Stimulated activated naive CD8-positive, alpha-beta T cell treated with anti-CD3 and anti-CD28 coated beads, Interleukin-15, amount 100 ng/mL, for 72 hours (primary cell): ENCODE data around the gene KCNIP4.

ENCODE experiments used
- ATAC-seq: fragments of 150-1000 bp; cut with Tn5 transposase; 2 replicates; pipeline ENCODE4 v1.10.0; 2021; ENCODE audit warnings: mild to moderate bottlenecking, moderate library complexity
- DNase-seq, 2 donors: peaks; one replicate each; pipeline ENCODE4 v3.0.0; 2021 to 2022
- H3K27ac Mint-ChIP-seq, 2 donors: one replicate each; pipeline ENCODE4 v1.8.0; 2022; ENCODE audit warnings: mild to moderate bottlenecking in 2 of 2, mixed read lengths in 2 of 2, moderate library complexity in 2 of 2
- H3K27me3 Mint-ChIP-seq: one replicate; pipeline ENCODE4 v1.8.0; 2022; ENCODE audit warnings: mixed read lengths
- H3K4me1 Mint-ChIP-seq: one replicate; pipeline ENCODE4 v1.8.0; 2022; ENCODE audit warnings: mild to moderate bottlenecking, mixed read lengths
- H3K4me3 Mint-ChIP-seq, 2 donors: one replicate each; pipeline ENCODE4 v1.8.0; 2022; ENCODE audit warnings: mild to moderate bottlenecking in 2 of 2, mixed read lengths in 2 of 2, moderate library complexity in 1 of 2
- H3K9me3 Mint-ChIP-seq, 2 donors: one replicate each; pipeline ENCODE4 v1.8.0; 2022; ENCODE audit warnings: mixed read lengths in 2 of 2

KCNIP4 gene

GRCh38 chr4:21656832-21657231, 291.7 kb downstream of the KCNIP4 start:
- Mint-ChIP-seq H3K27ac (no peak overlapping the region), H3K27me3 (no peaks in the 10 kb centered on the region), H3K9me3 (peaks cover 0 to 6% of the 10 kb centered on the region in 2 donors), H3K4me1 (no peaks in the 10 kb centered on the region), H3K4me3 (no peak overlapping the region)
- no peak for DNase-seq
- no peak for ATAC-seq

GRCh38 chr4:21655031-21655430, 293.5 kb downstream of the KCNIP4 start:
- peaks cover 0 to 11% of the 10 kb centered on the region in 2 donors for H3K9me3 Mint-ChIP-seq
- no peak overlapping the region for H3K4me3 Mint-ChIP-seq
- no peaks in the 10 kb centered on the region for H3K27me3 Mint-ChIP-seq
- no peak overlapping the region for H3K27ac Mint-ChIP-seq
- DNase-seq (no peak), ATAC-seq (no peak)
- no peaks in the 10 kb centered on the region for H3K4me1 Mint-ChIP-seq

GRCh38 chr4:21652508-21653231, 295.9 kb downstream of the KCNIP4 start:
- ATAC-seq (no peak), DNase-seq (no peak)
- Mint-ChIP-seq H3K4me1 (no peaks in the 10 kb centered on the region), H3K4me3 (no peak overlapping the region), H3K27me3 (no peaks in the 10 kb centered on the region), H3K27ac (no peak overlapping the region), H3K9me3 (peaks cover 0 to 11% of the 10 kb centered on the region in 2 donors)

GRCh38 chr4:21649391-21650090, 299.0 kb downstream of the KCNIP4 start:
- DNase-seq (no peak), ATAC-seq (no peak)
- no peaks in the 10 kb centered on the region for H3K4me1 Mint-ChIP-seq
- H3K9me3 Mint-ChIP-seq, result peaks cover 5 to 6% of the 10 kb centered on the region in 2 donors
- no peaks in the 10 kb centered on the region for H3K27me3 Mint-ChIP-seq
- H3K27ac Mint-ChIP-seq, result no peak overlapping the region
- no peak overlapping the region for H3K4me3 Mint-ChIP-seq

GRCh38 chr4:21645776-21646175, 302.8 kb downstream of the KCNIP4 start:
- Mint-ChIP-seq H3K4me3 (no peak overlapping the region), H3K27ac (no peak overlapping the region), H3K9me3 (peaks cover under 1 to 11% of the 10 kb centered on the region in 2 donors), H3K4me1 (no peaks in the 10 kb centered on the region), H3K27me3 (no peaks in the 10 kb centered on the region)
- DNase-seq (no peak), ATAC-seq (no peak)

- Mint-ChIP-seq H3K27ac (no peak overlapping the region), H3K4me3 (no peak overlapping the region), H3K27me3 (no peaks in the 10 kb centered on the region), H3K4me1 (no peaks in the 10 kb centered on the region), H3K9me3 (peaks cover 0 to 11% of the 10 kb centered on the region in 2 donors)
- DNase-seq, result no peak
- no peak for ATAC-seq
Measured at GRCh38 chr4:21641696-21642095, 306.9 kb downstream of the KCNIP4 start.

- no peak for DNase-seq
- Mint-ChIP-seq H3K4me3 (no peak overlapping the region), H3K4me1 (no peaks in the 10 kb centered on the region), H3K9me3 (peaks cover 0 to 6% of the 10 kb centered on the region in 2 donors), H3K27me3 (no peaks in the 10 kb centered on the region), H3K27ac (no peak overlapping the region)
- no peak for ATAC-seq
Measured at GRCh38 chr4:21638171-21638725, 310.3 kb downstream of the KCNIP4 start.

- H3K27ac Mint-ChIP-seq, result no peak overlapping the region
- no peaks in the 10 kb centered on the region for H3K4me1 Mint-ChIP-seq
- peaks cover 10 to 13% of the 10 kb centered on the region in 2 donors for H3K9me3 Mint-ChIP-seq
- ATAC-seq (no peak), DNase-seq (no peak)
- no peak overlapping the region for H3K4me3 Mint-ChIP-seq
- no peaks in the 10 kb centered on the region for H3K27me3 Mint-ChIP-seq
Measured at GRCh38 chr4:21628916-21629610, 319.5 kb downstream of the KCNIP4 start.

- Mint-ChIP-seq H3K27ac (no peak overlapping the region), H3K9me3 (peaks cover 10 to 13% of the 10 kb centered on the region in 2 donors), H3K27me3 (no peaks in the 10 kb centered on the region), H3K4me3 (no peak overlapping the region), H3K4me1 (no peaks in the 10 kb centered on the region)
- DNase-seq, result no peak
- no peak for ATAC-seq
Measured at GRCh38 chr4:21628116-21628670, 320.4 kb downstream of the KCNIP4 start.

GRCh38 chr4:21625447-21625846, 323.1 kb downstream of the KCNIP4 start:
- Mint-ChIP-seq H3K4me1 (no peaks in the 10 kb centered on the region), H3K27ac (no peak overlapping the region), H3K27me3 (no peaks in the 10 kb centered on the region), H3K4me3 (no peak overlapping the region), H3K9me3 (peaks cover 7 to 10% of the 10 kb centered on the region in 2 donors)
- DNase-seq (no peak), ATAC-seq (no peak)

GRCh38 chr4:21605006-21605405, 343.6 kb downstream of the KCNIP4 start:
- H3K27ac Mint-ChIP-seq, result no peak overlapping the region
- H3K27me3 Mint-ChIP-seq, result no peaks in the 10 kb centered on the region
- H3K4me3 Mint-ChIP-seq, result no peak overlapping the region
- H3K4me1 Mint-ChIP-seq, result no peaks in the 10 kb centered on the region
- ATAC-seq, result no peak
- no peak for DNase-seq
- peaks cover 13 to 20% of the 10 kb centered on the region in 2 donors for H3K9me3 Mint-ChIP-seq

- peaks cover 6 to 21% of the 10 kb centered on the region in 2 donors for H3K9me3 Mint-ChIP-seq
- no peaks in the 10 kb centered on the region for H3K4me1 Mint-ChIP-seq
- DNase-seq (no peak), ATAC-seq (no peak)
- no peak overlapping the region for H3K4me3 Mint-ChIP-seq
- no peak overlapping the region for H3K27ac Mint-ChIP-seq
- no peaks in the 10 kb centered on the region for H3K27me3 Mint-ChIP-seq
Measured at GRCh38 chr4:21596521-21596920, 352.1 kb downstream of the KCNIP4 start.

- Mint-ChIP-seq H3K27ac (no peak overlapping the region), H3K4me1 (no peaks in the 10 kb centered on the region), H3K4me3 (no peak overlapping the region), H3K27me3 (no peaks in the 10 kb centered on the region), H3K9me3 (peaks cover 0 to 25% of the 10 kb centered on the region in 2 donors)
- DNase-seq (no peak), ATAC-seq (no peak)
Measured at GRCh38 chr4:21593671-21594001, 354.9 kb downstream of the KCNIP4 start.

- DNase-seq, result no peak
- Mint-ChIP-seq H3K27me3 (no peaks in the 10 kb centered on the region), H3K9me3 (peaks cover 0 to 20% of the 10 kb centered on the region in 2 donors), H3K4me1 (no peaks in the 10 kb centered on the region), H3K27ac (no peak overlapping the region), H3K4me3 (no peak overlapping the region)
- no peak for ATAC-seq
Measured at GRCh38 chr4:21592970-21593670, 355.5 kb downstream of the KCNIP4 start.

GRCh38 chr4:21577056-21577455, 371.5 kb downstream of the KCNIP4 start:
- H3K9me3 Mint-ChIP-seq, result peaks cover 0 to 7% of the 10 kb centered on the region in 2 donors
- H3K4me1 Mint-ChIP-seq, result no peaks in the 10 kb centered on the region
- no peak overlapping the region for H3K4me3 Mint-ChIP-seq

More at GRCh38 chr4:21577056-21577455, 371.5 kb downstream of the KCNIP4 start:
- no peak for ATAC-seq
- no peak overlapping the region for H3K27ac Mint-ChIP-seq
- no peaks in the 10 kb centered on the region for H3K27me3 Mint-ChIP-seq
- no peak for DNase-seq
